Measurements from ENCODE around the gene MTMR11. TPM values are rescaled to one million over a fixed set of nuclear protein-coding genes. Genes with fewer than 3 reads are reported as not detected.
"Not testable (repeated sequence)": the region's sequence is repeated elsewhere in the genome, so short reads cannot be mapped to it uniquely, and the experiment has no call there.

Gene MTMR11
- 2.6 and 2.9 TPM in 2 replicates for total RNA-seq (2014; rRNA removed; shearing (Covaris generic))

GRCh38 chr1:149936170-149936991 is at the start of gene MTMR11:
Gene MTMR11 (minus strand): TSS chr1:149936879. CDS start chr1:149936647, 232 bp downstream.
- DNase-seq (ENCODE audit: low spot score), result peak; percentile 31

GRCh38 chr1:149979972-149980540 is 43.4 kb upstream of the MTMR11 start:
- no peak for DNase-seq (ENCODE audit: low spot score)

- no peak for DNase-seq (ENCODE audit: low spot score)
Observed at GRCh38 chr1:149979245-149979971, 42.7 kb upstream of the MTMR11 start.

- DNase-seq (ENCODE audit: low spot score), result no peak
Observed at GRCh38 chr1:149978547-149979023, 41.9 kb upstream of the MTMR11 start.

DNA sequence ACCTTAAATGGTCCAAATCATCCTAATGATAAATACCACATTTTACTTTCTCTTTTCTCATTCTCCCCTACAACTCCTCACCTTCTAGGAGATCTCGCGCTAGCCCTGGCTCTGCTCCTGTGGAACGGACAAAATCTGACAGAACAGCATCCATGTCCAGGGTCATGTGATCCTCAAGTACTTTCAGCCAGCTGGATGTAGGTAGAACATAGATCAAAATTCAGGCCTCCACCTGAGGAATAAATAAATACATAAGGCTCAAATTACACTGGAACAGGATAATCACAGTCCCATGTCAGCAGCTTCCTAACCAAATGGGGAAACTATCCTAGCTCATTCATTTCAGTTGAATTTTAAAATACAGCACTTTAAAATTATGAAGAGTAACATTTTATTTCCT is 40.7 kb upstream of the MTMR11 start:
- DNase-seq (ENCODE audit: low spot score), result no peak

DNA sequence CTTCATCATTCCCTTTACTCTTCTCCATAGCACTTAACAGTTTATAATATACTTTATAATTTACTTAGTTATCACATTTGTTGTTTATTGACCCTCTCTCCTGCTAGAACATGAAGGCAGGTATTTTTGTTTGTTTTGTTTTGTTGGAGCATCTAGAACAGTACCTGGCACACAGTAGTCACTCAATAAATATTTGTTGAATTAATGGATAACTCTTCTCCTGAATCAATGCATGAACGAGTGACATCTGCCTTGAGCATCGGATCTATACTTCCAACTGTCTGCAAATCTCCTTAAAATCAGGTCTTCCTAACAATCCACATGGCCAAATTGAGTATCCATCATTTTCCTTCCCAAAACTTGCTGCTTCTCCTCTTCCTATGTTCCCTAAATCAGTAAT is 35.9 kb upstream of the MTMR11 start:
- DNase-seq (ENCODE audit: low spot score), result no peak

DNA sequence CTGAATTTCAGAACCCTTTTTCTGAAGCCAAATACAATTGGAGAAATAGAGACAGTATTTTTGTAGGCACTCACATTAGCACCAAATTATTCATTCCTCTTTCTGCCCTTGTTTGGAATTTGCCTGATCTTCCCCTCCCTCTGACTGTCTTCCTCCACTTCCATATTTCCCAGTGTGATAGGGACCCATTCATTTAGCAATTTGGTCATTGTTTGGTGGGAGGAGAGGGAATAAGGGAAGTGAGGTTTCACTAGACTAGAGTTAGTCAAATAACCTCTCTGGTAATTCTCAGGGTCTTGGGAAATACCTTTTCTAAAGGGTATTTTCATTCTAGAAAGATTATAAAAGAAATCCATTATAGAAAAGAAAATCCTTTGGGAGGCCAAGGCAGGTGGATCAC is 31.0 kb upstream of the MTMR11 start:
- no peak for DNase-seq (ENCODE audit: low spot score)

DNA sequence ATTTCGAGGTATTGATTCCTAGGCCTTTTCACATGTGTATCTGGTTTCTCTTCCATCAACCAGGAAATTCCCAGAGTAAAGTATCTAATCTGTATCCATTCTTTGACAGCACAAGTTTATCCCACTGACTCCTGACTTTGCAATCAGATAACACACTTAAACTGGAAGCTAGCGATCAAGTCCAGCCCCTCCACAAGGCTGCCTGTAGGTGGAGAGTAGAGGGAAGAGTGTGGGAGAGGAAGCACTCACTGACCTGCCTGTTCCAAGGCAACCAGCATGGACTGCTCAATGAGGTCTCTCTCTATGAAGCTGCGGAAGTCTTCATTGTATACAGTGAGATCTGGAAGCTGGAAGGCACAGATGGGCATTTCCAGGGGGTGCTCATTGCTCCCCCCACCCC is 30.4 kb upstream of the MTMR11 start:
- no peak for DNase-seq (ENCODE audit: low spot score)

- no peak for DNase-seq (ENCODE audit: low spot score)
Observed at GRCh38 chr1:149966405-149966804, 29.7 kb upstream of the MTMR11 start.

- DNase-seq (ENCODE audit: low spot score), result no peak
Observed at GRCh38 chr1:149965440-149965839, 28.8 kb upstream of the MTMR11 start.

GRCh38 chr1:149963358-149963757 is 26.7 kb upstream of the MTMR11 start:
- peak; percentile 21 for DNase-seq (ENCODE audit: low spot score)

- DNase-seq (ENCODE audit: low spot score), result no peak
Observed at GRCh38 chr1:149962736-149963135, 26.1 kb upstream of the MTMR11 start.

DNA sequence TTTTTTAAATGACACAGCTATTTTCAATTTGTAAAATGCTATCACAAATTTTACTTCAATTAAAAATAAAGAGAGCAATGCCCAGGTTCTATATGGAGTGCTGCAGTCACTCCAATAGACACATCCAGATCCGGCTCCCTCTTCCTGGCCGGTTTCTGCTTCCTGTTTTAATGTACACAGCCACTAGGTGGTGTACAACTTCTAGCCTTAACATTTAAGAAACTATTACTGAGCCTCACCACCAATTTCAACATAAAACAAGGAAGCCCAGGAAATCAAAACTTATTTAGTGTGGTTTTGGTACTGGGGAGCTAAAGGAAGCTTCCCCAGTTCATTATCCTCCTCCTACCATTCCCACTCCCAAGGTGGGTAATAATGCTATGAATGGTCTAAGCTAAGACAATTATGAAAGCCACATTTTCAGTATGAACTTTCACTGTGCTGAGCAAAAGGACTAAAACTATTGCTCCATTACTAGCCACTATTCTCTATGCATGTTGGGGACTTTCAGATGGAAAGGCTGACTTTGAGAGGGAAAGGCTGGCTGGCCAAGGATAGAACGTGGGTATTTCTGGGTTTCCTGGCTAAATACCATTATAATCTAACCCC is 25.5 kb upstream of the MTMR11 start:
- peak; percentile 73 for DNase-seq (ENCODE audit: low spot score)

DNA sequence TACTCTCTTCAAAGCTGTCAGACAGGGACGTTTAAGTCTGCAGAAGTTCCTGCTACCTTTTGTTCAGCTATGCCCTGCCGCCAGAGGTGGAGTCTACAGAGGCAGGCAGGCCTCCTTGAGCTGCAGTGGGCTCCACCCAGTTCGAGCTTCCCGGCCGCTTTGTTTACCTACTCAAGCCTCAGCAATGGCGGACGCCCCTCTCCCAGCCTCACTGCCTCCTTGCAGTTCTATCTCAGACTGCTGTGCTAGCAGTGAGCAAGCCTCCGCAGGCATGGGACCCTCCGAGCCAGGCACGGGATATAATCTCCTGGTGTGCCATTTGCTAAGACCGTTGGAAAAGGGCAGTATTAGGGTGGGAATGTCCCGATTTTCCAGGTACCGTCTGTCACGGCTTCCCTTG is 20.9 kb upstream of the MTMR11 start:
- DNase-seq (ENCODE audit: low spot score), result not testable (repeated sequence)

- no peak for DNase-seq (ENCODE audit: low spot score)
Observed at GRCh38 chr1:149949911-149950310, 13.2 kb upstream of the MTMR11 start.

GRCh38 chr1:149945206-149945605 is 8.5 kb upstream of the MTMR11 start:
- DNase-seq (ENCODE audit: low spot score), result no peak

DNA sequence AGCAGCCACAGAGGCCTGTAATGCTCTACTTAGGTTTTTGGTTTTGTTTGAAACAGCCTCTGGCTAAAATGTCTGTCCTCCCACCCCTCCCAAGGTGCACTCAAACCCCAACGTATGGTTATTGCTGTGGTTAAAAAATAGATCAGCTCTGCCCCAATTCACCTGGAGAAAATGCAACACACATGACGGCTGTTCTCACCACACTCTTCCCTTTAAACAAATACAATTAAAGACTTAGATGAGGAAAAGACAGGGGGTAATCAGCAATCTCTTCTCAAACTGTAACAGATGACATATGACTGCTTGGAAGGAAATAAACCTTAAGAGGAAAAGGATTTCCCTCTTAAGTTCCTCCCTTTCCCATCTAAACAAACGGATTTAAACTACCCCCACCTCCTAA is 6.2 kb upstream of the MTMR11 start:
- no peak for DNase-seq (ENCODE audit: low spot score)

DNA sequence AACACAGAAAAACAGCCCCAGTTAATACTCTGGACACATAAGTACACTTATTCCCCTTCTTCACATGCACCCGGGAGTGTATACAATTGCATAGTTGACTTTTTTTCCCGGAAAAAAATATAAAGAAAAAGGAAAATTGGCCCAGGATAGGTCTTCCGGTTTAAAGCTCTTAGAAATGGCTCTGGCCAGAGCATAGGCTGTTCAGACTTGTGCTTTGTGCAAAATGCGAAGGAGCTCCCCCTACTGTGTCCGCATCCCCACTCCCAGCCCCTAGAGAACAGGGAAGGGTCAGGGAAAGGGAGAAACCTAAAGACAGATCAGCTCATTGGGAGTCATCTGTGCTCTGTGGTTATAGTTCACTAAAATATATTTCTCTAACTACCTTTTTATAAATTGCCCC is 5.5 kb upstream of the MTMR11 start:
- no peak for DNase-seq (ENCODE audit: low spot score)

DNA sequence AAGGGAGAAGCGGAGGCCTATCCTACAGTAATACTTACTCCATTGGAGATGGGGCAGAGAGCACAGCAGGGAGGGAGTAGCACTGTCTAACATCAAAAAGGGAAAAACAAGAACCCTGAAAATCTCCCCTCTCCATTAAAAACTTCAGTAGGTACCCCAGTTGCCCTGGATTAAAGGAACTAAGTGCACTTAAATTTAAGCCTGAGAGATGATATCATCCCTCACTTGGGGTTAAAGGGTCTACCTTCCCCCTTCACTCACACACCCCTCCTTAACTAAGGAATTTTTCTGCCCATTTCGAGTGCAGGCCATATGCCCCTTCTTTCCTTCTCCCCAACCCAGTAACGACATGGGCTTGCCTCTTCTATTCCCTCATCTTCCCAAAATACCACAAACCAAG is 3.7 kb upstream of the MTMR11 start:
- no peak for DNase-seq (ENCODE audit: low spot score)

DNA sequence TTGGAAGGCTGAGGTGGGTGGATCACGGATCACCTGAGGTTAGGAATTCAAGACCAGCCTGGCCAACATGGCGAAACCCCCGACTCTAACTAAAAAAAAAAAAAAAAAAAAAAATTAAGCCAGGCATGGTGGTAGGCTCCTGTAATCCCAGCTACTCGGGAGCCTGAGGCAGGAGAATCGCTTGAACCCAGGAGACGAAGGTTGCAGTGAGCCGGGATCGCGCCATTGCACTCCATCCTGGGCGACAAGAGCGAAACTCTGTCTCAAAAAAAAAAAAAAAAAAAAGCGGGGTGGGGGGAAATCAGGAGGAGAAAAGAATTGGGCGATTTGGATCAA is 2.0 kb upstream of the MTMR11 start:
- DNase-seq (ENCODE audit: low spot score), result not testable (repeated sequence)

GRCh38 chr1:149937759-149938158 is 1.1 kb upstream of the MTMR11 start:
- no peak for DNase-seq (ENCODE audit: low spot score)

DNA sequence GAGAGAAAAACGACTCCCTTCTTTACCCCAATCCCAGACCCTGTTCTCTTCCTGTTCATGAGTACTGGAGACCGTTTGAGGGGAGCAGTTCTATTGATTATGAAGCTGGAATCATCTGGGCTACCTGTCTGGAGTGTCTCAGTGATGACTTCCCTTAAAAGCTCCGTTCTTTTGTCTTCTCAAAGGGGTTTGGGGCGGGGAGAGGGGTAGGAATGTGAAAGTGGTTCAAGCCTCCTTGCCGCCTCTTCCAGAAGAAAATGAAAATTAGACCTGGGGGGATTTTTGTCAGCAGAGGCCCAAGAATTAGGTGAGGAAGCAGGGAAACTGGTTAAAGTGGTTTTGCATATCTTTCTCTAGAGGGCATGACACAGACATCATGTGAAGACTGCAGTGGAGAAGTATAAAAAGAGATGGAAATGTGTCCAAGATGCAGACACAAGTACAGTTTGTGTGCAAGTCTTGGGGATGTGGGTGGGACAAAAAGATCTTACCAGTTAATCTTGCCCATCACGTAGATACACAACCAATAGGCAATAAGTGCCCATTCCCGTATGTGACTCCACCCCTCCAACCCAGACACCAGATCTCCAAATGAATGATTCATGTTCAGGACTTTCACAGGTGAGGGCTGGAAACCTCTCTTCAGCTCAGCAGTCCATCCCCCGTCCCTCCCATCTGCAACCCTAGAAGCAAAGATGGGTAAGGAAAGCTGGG is 470 bp upstream of the MTMR11 start:
- peak; percentile 69 for DNase-seq (ENCODE audit: low spot score)

All from H4 (cell line).